DND-41 (cell line): ENCODE results near the gene NXPH2.

Experiments used
- ATAC-seq: fragments of 200-7000 bp; cut with Tn5 transposase; 3 replicates; pipeline ENCODE4 v1.9.1; 2021; ENCODE audit warnings: low read depth; ENCODE audit not compliant: insufficient read depth
- DNase-seq: peaks from one replicate; pipeline ENCODE4 v3.0.0-alpha.2; 2020
- H2AFZ ChIP-seq: 2 replicates; pipeline ENCODE4 v1.6.0; 2012; ENCODE audit warnings: low read depth, low read length
- H3K27ac ChIP-seq: 2 replicates; pipeline ENCODE4 v1.5.1; 2012; ENCODE audit warnings: low read length, inconsistent platforms
- H3K27me3 ChIP-seq: fragments of 200-600 bp; sonication (generic); 2 replicates; pipeline ENCODE4 v1.6.0; 2012; ENCODE audit warnings: low read length, mild to moderate bottlenecking, inconsistent platforms; ENCODE audit not compliant: insufficient read depth, poor library complexity
- H3K36me3 ChIP-seq: 2 replicates; pipeline ENCODE4 v1.5.1; 2012; ENCODE audit warnings: low read length, inconsistent platforms; ENCODE audit not compliant: insufficient read depth
- H3K4me1 ChIP-seq: 2 replicates; pipeline ENCODE4 v1.5.1; 2012; ENCODE audit warnings: mild to moderate bottlenecking, low read length; ENCODE audit not compliant: insufficient read depth
- H3K4me2 ChIP-seq: 2 replicates; pipeline ENCODE4 v1.6.0; 2012; ENCODE audit warnings: mild to moderate bottlenecking, moderate library complexity, low read length, inconsistent platforms; ENCODE audit not compliant: insufficient read depth
- H3K4me3 ChIP-seq, 2 experiments: fragments of 200-600 bp in 1 of 2; shearing (Covaris generic) in 1 of 2; 2 replicates each; pipeline ENCODE4 v1.5.1; 2012 to 2016; ENCODE audit warnings: inconsistent platforms in 2 of 2, low read length in 2 of 2, mild to moderate bottlenecking in 2 of 2, low read depth in 1 of 2, moderate library complexity in 1 of 2
- H3K79me2 ChIP-seq: 2 replicates; pipeline ENCODE4 v1.6.0; 2012; ENCODE audit warnings: low read length, inconsistent platforms; ENCODE audit not compliant: insufficient read depth
- H3K9ac ChIP-seq: 2 replicates; pipeline ENCODE4 v1.6.0; 2012; ENCODE audit warnings: low read depth, mild to moderate bottlenecking, inconsistent platforms, low read length, moderate library complexity
- H3K9me3 ChIP-seq: 2 replicates; pipeline ENCODE4 v1.5.1; 2012; ENCODE audit warnings: low read length, moderate library complexity, mild to moderate bottlenecking, inconsistent platforms; ENCODE audit not compliant: insufficient read depth, severe bottlenecking
- H4K20me1 ChIP-seq: 2 replicates; pipeline ENCODE4 v1.6.0; 2012; ENCODE audit warnings: low read length; ENCODE audit not compliant: insufficient read depth
- CTCF ChIP-seq: IDR thresholded peaks from 2 replicates; pipeline ENCODE4 v1.5.1; 2012; ENCODE audit warnings: borderline replicate concordance, low read length, moderate library complexity, mild to moderate bottlenecking; ENCODE audit not compliant: poor library complexity, severe bottlenecking; ENCODE audit errors: extremely low read depth
- EZH2 ChIP-seq: IDR thresholded peaks from 3 replicates; pipeline ENCODE4 v1.6.1; 2012; ENCODE audit warnings: borderline replicate concordance, low read depth, mild to moderate bottlenecking, moderate library complexity, low read length, inconsistent platforms; ENCODE audit not compliant: severe bottlenecking

The NXPH2 gene

DNA sequence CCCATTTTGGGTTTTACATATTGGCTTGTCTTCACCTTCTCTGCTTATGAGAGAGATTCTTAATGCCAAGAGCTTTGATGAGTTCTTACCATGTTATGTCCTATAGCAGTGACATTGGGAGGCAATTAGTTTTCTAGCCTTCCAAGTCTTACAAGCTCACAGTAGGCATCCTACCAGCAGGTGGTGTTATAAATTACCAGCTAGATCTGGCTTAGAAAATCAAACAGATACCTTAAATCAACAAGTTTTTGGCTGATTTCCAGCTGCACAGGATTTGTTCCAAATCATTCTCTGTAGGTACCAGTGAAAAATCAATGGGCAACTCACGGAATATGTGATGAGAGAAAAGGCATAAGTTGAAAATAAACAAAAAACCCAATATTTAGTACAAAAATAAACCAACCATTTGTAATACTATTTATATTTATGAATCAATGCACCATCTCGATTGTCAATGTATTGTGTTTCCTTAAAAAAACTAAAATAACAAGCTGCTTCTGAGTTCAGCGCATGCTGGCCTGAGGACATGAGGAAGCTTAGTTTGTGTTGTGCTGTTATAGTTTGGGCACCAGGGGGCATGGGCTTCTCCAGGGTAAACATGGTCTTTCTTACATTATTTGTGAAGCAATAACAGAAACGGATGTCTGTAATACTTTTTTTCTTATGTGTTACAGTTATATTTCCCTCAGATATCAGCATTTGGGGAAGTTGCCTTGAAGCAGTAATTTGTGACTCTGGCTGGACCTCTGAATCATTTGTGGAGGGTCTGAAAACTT, 34.1 kb upstream of the NXPH2 start:
- Histone ChIP-seq H2AFZ (no peak overlapping the region), H3K4me2 (no peak overlapping the region), H3K9me3 (no peaks in the 10 kb centered on the region), H3K27me3 (no peaks in the 10 kb centered on the region), H4K20me1 (no peaks in the 10 kb centered on the region), H3K4me3 (no peak overlapping the region), H3K27ac (no peak overlapping the region), H3K9ac (no peak overlapping the region), H3K79me2 (no peaks in the 10 kb centered on the region), H3K36me3 (no peaks in the 10 kb centered on the region), H3K4me1 (no peaks in the 10 kb centered on the region)
- no peak for TF ChIP-seq CTCF
- no peak for TF ChIP-seq EZH2
- no peak for ATAC-seq
- DNase-seq, result no peak

DNA sequence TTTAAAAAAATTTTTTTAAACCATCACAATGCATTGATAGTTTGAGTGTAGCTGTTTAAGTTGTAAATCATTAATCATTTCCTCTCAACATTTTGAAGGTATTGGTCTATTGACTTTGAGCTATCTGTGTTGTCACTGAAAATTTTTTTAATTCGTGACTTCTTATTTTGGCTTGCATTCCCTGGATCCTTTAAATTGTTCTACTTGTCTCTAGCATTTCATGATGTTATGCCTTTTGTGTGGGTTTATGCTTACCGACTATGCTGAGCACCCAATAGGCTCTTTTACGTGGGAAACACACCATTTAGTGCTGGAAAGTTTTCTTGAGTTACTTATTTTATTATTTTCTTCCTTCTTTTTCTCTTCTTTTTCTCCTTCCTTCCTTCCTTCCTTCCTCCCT, 31.2 kb upstream of the NXPH2 start:
- H3K4me2 ChIP-seq, result no peak overlapping the region

DNA sequence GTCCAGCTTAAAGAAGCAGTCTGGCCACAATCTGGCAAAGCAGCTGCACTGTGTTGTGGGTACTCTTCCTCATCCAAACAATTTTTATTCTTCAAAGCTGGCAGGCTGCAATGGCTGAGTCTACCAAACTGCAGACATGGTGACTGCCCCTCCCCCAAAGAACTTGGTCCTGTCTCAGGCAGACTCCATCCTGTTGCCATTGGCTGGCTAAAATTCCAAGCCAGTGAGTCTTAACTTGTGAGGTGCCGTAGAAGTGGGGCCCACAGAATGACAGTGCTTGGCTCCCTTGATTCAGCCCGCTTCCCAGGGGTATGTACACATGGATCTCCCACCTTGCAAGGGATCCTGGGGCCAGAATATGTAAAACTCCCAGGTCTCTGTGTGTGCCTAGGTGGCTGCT, 14.5 kb upstream of the NXPH2 start:
- ATAC-seq (no peak), DNase-seq (no peak)
- Histone ChIP-seq H3K27me3 (no peaks in the 10 kb centered on the region), H3K9me3 (no peaks in the 10 kb centered on the region), H3K4me2 (no peak overlapping the region), H3K4me3 (no peak overlapping the region), H4K20me1 (no peaks in the 10 kb centered on the region), H3K4me1 (no peaks in the 10 kb centered on the region), H3K27ac (no peak overlapping the region), H3K79me2 (no peaks in the 10 kb centered on the region), H3K9ac (no peak overlapping the region), H3K36me3 (no peaks in the 10 kb centered on the region), H2AFZ (no peak overlapping the region)
- TF ChIP-seq CTCF (no peak), EZH2 (no peak)

More for the DNA sequence above, 31.2 kb upstream of the NXPH2 start:
- no peak overlapping the region for H2AFZ ChIP-seq
- no peak overlapping the region for H3K27ac ChIP-seq
- TF ChIP-seq CTCF (no peak), EZH2 (no peak)
- no peak for DNase-seq
- H3K36me3 ChIP-seq, result no peaks in the 10 kb centered on the region
- H3K79me2 ChIP-seq, result no peaks in the 10 kb centered on the region
- no peaks in the 10 kb centered on the region for H3K9me3 ChIP-seq
- no peaks in the 10 kb centered on the region for H4K20me1 ChIP-seq
- H3K4me1 ChIP-seq, result no peaks in the 10 kb centered on the region
- ATAC-seq, result no peak
- H3K27me3 ChIP-seq, result no peaks in the 10 kb centered on the region
- no peak overlapping the region for H3K9ac ChIP-seq
- no peak overlapping the region for H3K4me3 ChIP-seq
